Mesangial cell (primary cell): Measurements from ENCODE around the gene PLB1. TPM values are rescaled to one million over a fixed set of nuclear protein-coding genes. Genes with fewer than 3 reads are reported as not detected.

Experiments
- total RNA-seq: library from RNA; depleted of rRNA; stranded (reverse); fragments of >200 nt; gene quantifications from 2 replicates; pipeline ENCODE4 v1.2.3, GENCODE V29; 2015

Gene PLB1
- total RNA-seq = 0.81 and 2.9 TPM in 2 replicates

GRCh38 chr2:28495551-28496250, at the start of gene PLB1:
Gene PLB1, plus strand, starts transcription at chr2:28496060. Its CDS starts 55 bp downstream, at chr2:28496115.

Other genes starting within 250 kb of the PLB1 start
- 79.2 and 188 TPM in 2 replicates for gene FOSL2, start 103.2 kb upstream of the PLB1 start, total RNA-seq